ENCODE measurements around the gene UBE2H.

Gene UBE2H

DNA sequence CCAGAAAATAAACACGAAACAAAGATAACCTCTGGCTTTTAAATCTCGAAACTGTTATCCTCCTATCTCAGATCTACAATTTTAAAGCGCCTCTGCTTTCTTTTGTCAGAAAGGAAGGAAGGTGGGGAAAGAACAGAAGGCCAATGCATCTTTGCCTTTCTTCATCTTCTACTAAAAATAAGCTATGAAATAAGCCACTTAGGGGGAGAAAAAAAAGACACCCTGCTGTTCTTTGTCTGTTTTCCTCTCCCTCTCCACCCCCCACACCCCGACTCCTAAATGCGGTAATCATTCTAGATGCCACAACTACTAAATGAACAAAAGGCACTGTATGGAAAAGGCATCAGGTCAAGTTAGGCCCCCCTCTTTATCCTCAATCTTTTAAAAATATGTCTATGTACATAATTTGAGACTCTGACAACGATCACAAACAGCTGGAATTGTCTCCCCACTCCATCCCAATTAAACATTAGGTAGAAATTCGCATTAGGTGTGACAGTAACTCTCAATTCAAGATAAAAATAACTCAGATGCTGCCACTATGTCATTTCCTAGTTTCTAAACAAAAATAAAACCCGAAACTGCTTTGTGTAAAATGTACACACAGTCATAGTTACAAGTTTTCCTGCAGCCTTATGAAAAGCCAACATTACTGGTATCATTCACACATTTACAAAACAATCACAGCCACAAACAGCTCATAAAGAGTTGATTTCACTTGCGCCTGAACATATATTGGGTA is 2.4 kb downstream of the UBE2H start:
- DNase-seq: peak in 2 of 3 experiments; percentile 38 to 79

GRCh38 chr7:129949292-129950133 is 3.2 kb downstream of the UBE2H start:
- DNase-seq: peak in 2 of 3 experiments; percentile 76 to 87

- peak; percentile 83 to 99 (median 95) for DNase-seq
Measured at GRCh38 chr7:129948877-129949291, 3.9 kb downstream of the UBE2H start.

- DNase-seq: no peak
Measured at GRCh38 chr7:129948338-129948737, 4.4 kb downstream of the UBE2H start.

DNA sequence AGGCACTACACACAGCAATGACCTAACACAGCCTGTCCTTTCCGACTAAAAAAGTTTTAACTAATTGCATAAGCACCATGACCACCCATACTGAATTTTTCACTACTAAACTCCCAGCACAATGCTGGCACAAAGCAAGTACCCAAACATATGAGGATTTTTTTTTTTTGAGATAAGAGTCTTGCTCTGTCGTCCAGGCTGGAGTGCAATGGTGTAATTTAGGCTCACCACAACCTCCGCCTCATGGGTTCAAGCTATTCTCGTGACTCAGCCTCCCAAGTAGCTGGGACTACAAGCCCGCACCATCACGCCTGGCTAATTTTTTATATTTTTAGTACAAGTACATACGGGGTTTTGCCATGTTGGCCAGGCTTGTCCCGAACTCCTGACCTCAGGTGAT is 5.1 kb downstream of the UBE2H start:
- DNase-seq: no peak

- DNase-seq: no peak
Measured at GRCh38 chr7:129947049-129947448, 5.7 kb downstream of the UBE2H start.

- DNase-seq: no peak
Measured at GRCh38 chr7:129946282-129946681, 6.5 kb downstream of the UBE2H start.

DNA sequence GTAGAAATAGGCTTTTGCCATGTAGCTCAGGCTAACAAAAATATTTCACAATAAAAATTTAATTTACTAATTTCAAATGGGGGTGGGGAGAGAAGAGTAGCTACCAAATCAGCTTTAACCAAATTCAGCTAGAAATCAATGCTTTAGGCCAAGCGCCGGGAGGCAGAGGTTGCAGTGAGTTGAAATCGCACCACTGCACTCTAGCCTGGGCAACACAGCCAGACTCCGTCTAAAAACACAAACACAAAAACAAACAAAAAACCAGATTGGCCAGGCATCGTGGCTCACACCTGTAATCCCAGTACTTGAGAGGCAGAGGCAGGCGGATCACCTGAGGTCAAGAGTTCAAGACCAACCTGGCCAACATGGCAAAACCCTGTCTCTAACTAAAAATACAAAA is 9.4 kb downstream of the UBE2H start:
- DNase-seq: no peak

DNA sequence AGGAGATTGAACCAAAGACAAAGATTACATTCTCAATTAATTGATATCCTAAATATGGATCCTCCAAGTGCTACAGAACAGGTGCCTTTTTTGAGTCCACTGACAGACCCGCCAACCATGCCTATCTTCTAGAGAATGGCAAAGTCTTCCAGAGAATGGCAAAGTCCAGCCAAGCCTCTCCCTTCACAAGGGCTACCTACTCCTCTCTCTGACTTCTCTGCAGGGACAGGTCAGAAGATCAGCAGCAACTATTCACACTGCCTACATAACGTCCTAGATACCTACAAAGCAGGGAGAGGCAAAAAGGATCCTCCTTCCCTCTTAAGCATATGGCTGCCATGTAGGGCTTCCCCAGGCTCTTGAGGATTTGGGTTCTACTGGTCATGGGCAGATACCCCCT is 12.4 kb downstream of the UBE2H start:
- no peak for DNase-seq

DNA sequence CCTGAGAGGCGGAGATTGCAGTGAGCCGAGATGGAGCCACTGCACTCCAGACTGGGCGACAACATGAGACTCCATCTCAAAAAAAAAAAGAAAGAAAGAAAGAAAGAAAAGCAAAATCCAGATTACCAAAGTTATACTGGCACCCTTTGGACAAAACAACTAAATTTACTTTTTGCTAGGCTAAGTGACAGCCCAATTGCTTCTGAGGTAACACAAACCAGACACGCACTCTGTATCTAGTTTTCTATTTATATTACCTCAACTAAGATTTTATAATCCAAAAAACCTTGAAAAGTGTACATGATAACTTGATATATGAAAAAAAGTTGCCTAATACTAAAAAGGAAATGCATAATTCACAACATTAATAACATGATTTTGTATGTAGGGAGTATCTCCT is 12.9 kb downstream of the UBE2H start:
- no peak for DNase-seq

DNA sequence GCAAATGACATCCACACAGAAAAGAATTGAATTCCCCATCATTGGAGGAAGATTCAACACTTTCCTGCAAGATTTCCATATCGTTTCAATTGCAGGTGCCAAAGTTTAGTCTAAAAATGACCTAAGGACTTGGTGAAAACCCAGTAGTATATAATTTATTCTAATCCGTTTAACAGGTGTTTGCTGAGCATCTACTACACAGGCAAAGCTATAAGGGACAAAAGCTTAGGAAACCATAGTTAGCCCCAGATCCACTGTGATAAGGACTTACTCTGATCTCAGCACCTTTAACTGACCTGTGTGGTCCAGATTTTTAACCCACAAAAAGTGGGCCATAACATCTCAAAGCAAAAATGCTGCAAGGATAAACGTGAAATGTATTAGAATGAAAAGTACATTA is 19.1 kb downstream of the UBE2H start:
- DNase-seq: no peak

- DNase-seq: no peak
Measured at GRCh38 chr7:129926618-129927017, 26.1 kb downstream of the UBE2H start.

- DNase-seq: no peak
Measured at GRCh38 chr7:129925416-129926002, 27.3 kb downstream of the UBE2H start.

GRCh38 chr7:129924602-129925001 is 28.2 kb downstream of the UBE2H start:
- DNase-seq: no peak

DNA sequence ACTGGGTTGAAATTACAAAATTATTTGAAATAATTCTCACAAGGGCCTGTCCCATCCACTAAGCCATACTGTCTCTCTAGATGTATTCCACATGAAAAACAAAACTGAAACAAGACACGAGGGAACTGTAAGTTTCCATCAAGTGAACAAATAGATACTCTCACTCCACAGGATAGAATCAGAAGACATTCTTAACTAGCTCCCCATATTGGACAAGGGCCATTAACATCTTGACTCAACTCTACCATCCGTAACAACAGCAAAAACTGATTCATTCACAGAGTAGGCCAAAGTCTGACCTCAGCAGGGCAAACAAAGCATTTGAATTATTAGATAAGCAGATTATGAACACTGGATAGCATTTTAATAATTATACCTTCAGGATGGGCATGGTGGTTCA is 29.1 kb downstream of the UBE2H start:
- DNase-seq: no peak

DNA sequence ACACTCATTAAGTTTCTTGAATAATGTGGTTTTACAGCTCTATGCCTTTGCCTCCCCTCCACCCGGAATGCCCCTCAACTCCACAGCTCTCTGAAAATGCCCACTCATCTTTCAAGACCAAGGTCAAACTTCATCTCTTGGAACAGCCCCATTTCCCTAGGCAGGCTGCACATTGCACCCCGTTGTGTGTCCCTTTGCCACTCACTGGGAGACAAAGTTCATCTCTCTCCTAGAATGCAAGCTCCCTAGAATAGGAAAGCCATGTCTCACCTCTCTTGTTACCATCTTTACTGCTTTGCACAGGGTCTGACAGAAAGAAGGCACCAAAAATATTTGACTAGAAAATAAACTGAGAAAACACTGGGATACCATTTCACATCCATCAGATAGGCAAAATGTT is 33.3 kb downstream of the UBE2H start:
- no peak for DNase-seq

- DNase-seq: no peak
Measured at GRCh38 chr7:129918922-129919321, 33.8 kb downstream of the UBE2H start.

GRCh38 chr7:129917934-129918333 is 34.8 kb downstream of the UBE2H start:
- DNase-seq: no peak

DNA sequence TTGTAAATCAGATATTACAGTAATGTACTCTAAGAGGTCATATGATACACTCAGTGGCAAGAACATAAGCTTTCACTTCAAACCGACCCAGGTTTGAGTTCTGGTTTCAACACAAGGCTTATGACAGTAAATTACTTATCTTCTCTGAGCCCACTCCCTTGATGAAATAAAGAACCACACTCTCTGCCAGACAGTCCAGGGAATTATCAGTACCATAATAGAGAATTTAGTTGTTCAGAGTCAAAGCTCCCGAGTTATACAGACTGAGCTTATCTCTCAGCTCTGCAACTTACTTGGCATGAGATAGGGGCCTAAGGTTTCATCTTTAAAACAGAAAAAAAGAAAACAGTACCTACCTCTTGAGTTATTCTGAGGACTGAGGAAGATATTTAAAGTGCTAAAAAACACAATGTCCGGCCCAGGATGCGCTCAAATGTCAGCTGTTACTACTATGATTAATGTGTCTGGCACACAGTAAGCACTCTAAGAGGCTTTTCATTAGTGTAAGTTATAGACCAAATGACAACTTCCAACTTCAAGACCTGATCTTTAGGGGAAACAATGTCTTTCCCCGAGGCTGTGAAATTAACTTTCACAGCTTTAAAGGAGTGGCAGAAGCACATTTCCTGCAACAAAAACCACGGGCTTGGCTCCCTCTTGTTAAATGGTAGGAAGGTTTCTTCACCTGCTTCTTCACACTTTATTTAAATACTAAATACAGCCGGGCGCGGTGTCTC is 38.1 kb downstream of the UBE2H start:
- no peak for DNase-seq

GRCh38 chr7:129913428-129913827 is 39.3 kb downstream of the UBE2H start:
- DNase-seq: no peak

- no peak for DNase-seq
Measured at GRCh38 chr7:129911790-129912189, 41.0 kb downstream of the UBE2H start.

DNA sequence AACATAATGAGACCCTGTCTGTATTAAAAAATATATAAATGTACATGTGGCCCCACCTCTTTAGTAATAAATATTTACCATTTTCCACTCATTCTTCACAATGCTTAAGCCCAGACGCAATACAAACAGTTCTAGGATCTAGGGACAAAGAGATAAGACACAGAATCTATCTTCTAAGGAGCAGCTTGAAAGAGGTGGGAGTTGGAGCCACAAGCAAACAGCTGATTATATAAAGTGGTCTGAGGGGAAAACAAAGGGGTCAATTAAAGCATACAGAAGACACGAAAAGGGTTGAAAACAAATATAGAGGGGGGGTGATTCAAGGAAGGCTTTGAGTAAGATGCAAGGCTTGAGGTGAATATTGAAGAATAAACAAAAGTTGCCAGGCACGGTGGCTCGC is 43.1 kb downstream of the UBE2H start:
- no peak for DNase-seq

DNA sequence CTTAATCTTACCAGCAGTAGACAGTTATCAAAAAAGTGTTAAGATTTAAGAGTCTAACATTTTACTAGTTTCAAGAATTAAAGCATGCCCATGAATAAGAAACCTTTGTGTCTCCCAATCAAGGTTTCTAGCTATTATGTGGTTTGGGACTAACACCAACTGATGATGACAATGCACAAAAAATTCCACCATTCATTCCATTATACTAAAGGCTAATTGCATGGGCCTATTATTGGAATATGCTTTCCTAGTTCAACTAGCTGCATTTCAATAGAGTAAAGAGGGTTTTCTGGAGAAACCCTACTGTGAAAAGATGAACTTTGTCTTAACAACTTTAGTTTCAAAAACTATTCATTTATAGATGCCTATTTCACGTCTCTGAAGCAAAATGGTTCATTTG is 44.6 kb downstream of the UBE2H start:
- DNase-seq: no peak

All from NCI-H1417 (cell line).